ENCODE data around the gene LRRC58. TPM values are rescaled to one million over a fixed set of nuclear protein-coding genes. Genes with fewer than 3 reads are reported as not detected.

LRRC58 gene
- total and polyA plus RNA-seq, 12 donors, result 5.8 to 80.4 (median 40.8) TPM

- 87 to 89% (median 88%) methylated on average over 3 of the region's 3 CpGs for WGBS, 4 donors
- intact Hi-C loops (cut with DNase I), result no loop called here
- no peaks in the 10 kb centered on the region for H3K9me3 ChIP-seq (replicated peaks in 1 of 3)
- no peak for TF ChIP-seq POLR2A (IDR thresholded peaks at IDR 0.05)
- TF ChIP-seq CTCF (IDR thresholded peaks at IDR 0.05), result no peak
- H3K27me3 ChIP-seq, result no peaks in the 10 kb centered on the region
- no peak overlapping the region for H3K27ac ChIP-seq
- no peaks in the 10 kb centered on the region for H3K4me1 ChIP-seq (replicated peaks in 1 of 2)
- no peak overlapping the region for H3K4me3 ChIP-seq
- DNase-seq, result no peak
- no peaks in the 10 kb centered on the region for H3K36me3 ChIP-seq (replicated peaks in 1 of 2)
Observed at GRCh38 chr3:120280566-120280965, 68.6 kb downstream of the LRRC58 start.

- no peak overlapping the region for H3K27ac ChIP-seq
- H3K27me3 ChIP-seq, result no peaks in the 10 kb centered on the region
- H3K36me3 ChIP-seq (replicated peaks in 1 of 2), result no peaks in the 10 kb centered on the region
- H3K9me3 ChIP-seq (replicated peaks in 1 of 3), result no peaks in the 10 kb centered on the region
- H3K4me1 ChIP-seq (replicated peaks in 1 of 2), result no peaks in the 10 kb centered on the region
- intact Hi-C loops (cut with DNase I), result no loop called here
- no peak for DNase-seq
- TF ChIP-seq POLR2A (IDR thresholded peaks at IDR 0.05) (no peak), CTCF (IDR thresholded peaks at IDR 0.05) (no peak)
- no peak overlapping the region for H3K4me3 ChIP-seq
- 84 to 100% (median 94%) methylated on average over 1 of the region's 1 CpG for WGBS, 4 donors
Observed at GRCh38 chr3:120280026-120280425, 69.1 kb downstream of the LRRC58 start.

GRCh38 chr3:120276767-120277166, 72.4 kb downstream of the LRRC58 start:
- Histone ChIP-seq H3K4me3 (no peak overlapping the region), H3K27ac (no peak overlapping the region), H3K27me3 (no peaks in the 10 kb centered on the region), H3K36me3 (replicated peaks in 1 of 2) (no peaks in the 10 kb centered on the region), H3K4me1 (replicated peaks in 1 of 2) (no peaks in the 10 kb centered on the region), H3K9me3 (replicated peaks in 1 of 3) (no peaks in the 10 kb centered on the region)
- WGBS, 4 donors, result 63 to 89% (median 83%) methylated on average over 2 of the region's 2 CpGs
- TF ChIP-seq CTCF (IDR thresholded peaks at IDR 0.05), result no peak
- intact Hi-C loops (cut with DNase I), result no loop called here
- no peak for DNase-seq

GRCh38 chr3:120275618-120276017, 73.5 kb downstream of the LRRC58 start:
- no peaks in the 10 kb centered on the region for H3K4me1 ChIP-seq (replicated peaks in 1 of 2)

More at GRCh38 chr3:120275618-120276017, 73.5 kb downstream of the LRRC58 start:
- Histone ChIP-seq H3K36me3 (replicated peaks in 1 of 2) (no peaks in the 10 kb centered on the region), H3K27me3 (no peaks in the 10 kb centered on the region), H3K9me3 (replicated peaks in 1 of 3) (no peaks in the 10 kb centered on the region), H3K4me3 (no peak overlapping the region), H3K27ac (no peak overlapping the region)
- intact Hi-C loops (cut with DNase I), result no loop called here
- DNase-seq, result no peak
- TF ChIP-seq CTCF (IDR thresholded peaks at IDR 0.05) (no peak), POLR2A (IDR thresholded peaks at IDR 0.05) (no peak)
- 43 to 54% (median 50%) methylated on average over 4 of the region's 4 CpGs for WGBS, 4 donors

Measured in adrenal gland (tissue), 12 donors.